Measurements from ENCODE around the gene HOTAIR. TPM values are rescaled to one million over a fixed set of nuclear protein-coding genes. Genes with fewer than 3 reads are reported as not detected.

Gene HOTAIR
- total and polyA plus RNA-seq, 2 donors (not counting 3 experiments of a cell fraction or from before 2014, with no cell fraction given) = not detected

- Histone ChIP-seq H3K4me1 (ENCODE audit: control insufficient read depth, extremely low read depth, insufficient read depth, low read length) (no peaks in the 10 kb centered on the region), H3K27me3 (ENCODE audit: control insufficient read depth in 2 of 2, insufficient read depth in 2 of 2, low read length in 2 of 2) (peaks cover 84 to 96% of the 10 kb centered on the region in 2 experiments), H3K4me3 (replicated peaks in 1 of 3; ENCODE audit: insufficient read depth in 1 of 3, low read depth in 1 of 3, low read length in 3 of 3) (no peak overlapping the region), H3K36me3 (ENCODE audit: control insufficient read depth in 2 of 2, extremely low read depth in 1 of 2, insufficient read depth in 2 of 2, low read length in 2 of 2) (no peaks in the 10 kb centered on the region), H3K9me1 (replicated peaks; ENCODE audit: control insufficient read depth, extremely low read depth, insufficient read depth, low read length) (no peaks in the 10 kb centered on the region), H3K4me2 (ENCODE audit: insufficient read depth, low read length) (no peak overlapping the region), H3K79me2 (ENCODE audit: control insufficient read depth, insufficient read depth, low read length) (no peaks in the 10 kb centered on the region), H3K9me3 (replicated peaks; ENCODE audit: control insufficient read depth, insufficient read depth, low read length) (no peaks in the 10 kb centered on the region), H3K9ac (replicated peaks; ENCODE audit: extremely low read depth, insufficient read depth, low read length) (no peak overlapping the region), H2AFZ (ENCODE audit: low read depth, low read length) (no peak overlapping the region), H3K27ac (ENCODE audit: insufficient read depth, low read depth, low read length) (no peak overlapping the region), H4K20me1 (replicated peaks; ENCODE audit: control insufficient read depth, extremely low read depth, insufficient read depth, low read length) (no peaks in the 10 kb centered on the region)
- TF ChIP-seq MAX (IDR thresholded peaks at IDR 0.05; ENCODE audit: insufficient read depth, insufficient read length) (no peak), JUN (IDR thresholded peaks at IDR 0.05; ENCODE audit: borderline replicate concordance, insufficient read depth, insufficient read length, low read depth) (no peak), CTCF (IDR thresholded peaks at IDR 0.05; ENCODE audit: extremely low read depth in 1 of 2, insufficient read depth in 1 of 2, low read depth in 1 of 2, low read length in 2 of 2) (no peak), POLR2A (IDR thresholded peaks at IDR 0.05; ENCODE audit: low read depth, low read length) (no peak), GATA2 (IDR thresholded peaks at IDR 0.05; ENCODE audit: insufficient read depth, insufficient read length, low read depth, low read length) (no peak), EZH2 (IDR thresholded peaks at IDR 0.05; ENCODE audit: borderline replicate concordance, low read depth, low read length, severe bottlenecking) (no peak), MYC (IDR thresholded peaks at IDR 0.05; ENCODE audit: low read depth, low read length) (no peak), POLR2AphosphoS5 (IDR thresholded peaks at IDR 0.05; ENCODE audit: insufficient read depth, low read depth, low read length) (no peak), FOS (IDR thresholded peaks at IDR 0.05; ENCODE audit: borderline replicate concordance, insufficient read depth, low read length) (no peak)
- DNase-seq (ENCODE audit: low read depth, low spot score) (no peak), FAIRE-seq (no peak)
- ChIA-PET POLR2A (no interaction called here), CTCF (no interaction called here)
- dilution Hi-C loops (cut with MboI; ENCODE audit: extremely low pct_ligation_motif_present, low sequenced_read_pairs) (no loop called here), intact Hi-C loops (cut with micrococcal nuclease) (no loop called here)
- no TSS peak for BruUV-seq (replicated peaks)
Observed at GRCh38 chr12:53977596-53978445, 3.1 kb upstream of the HOTAIR start.
